ENCODE results near the gene TYMP.

Gene TYMP

GRCh38 chr22:50571264-50572175 lies 41.7 kb upstream of the TYMP start:
- no peak overlapping the region for H3K4me3 ChIP-seq (replicated peaks; ENCODE audit: low read depth, low read length)
- no peak for DNase-seq (ENCODE audit: extremely low read depth, insufficient read length)
- H3K36me3 ChIP-seq (ENCODE audit: control insufficient read depth, insufficient read depth, low read length): peaks cover 53% of the 10 kb centered on the region
- no peaks in the 10 kb centered on the region for H3K27me3 ChIP-seq (replicated peaks; ENCODE audit: control insufficient read depth, insufficient read depth, low read length)
- TF ChIP-seq CTCF (IDR thresholded peaks at IDR 0.05; ENCODE audit: insufficient read depth, low read length, poor library complexity, severe bottlenecking): no peak

- DNase-seq (ENCODE audit: extremely low read depth, insufficient read length): no peak
- H3K36me3 ChIP-seq (ENCODE audit: control insufficient read depth, insufficient read depth, low read length): peaks cover 49% of the 10 kb centered on the region
- no peak for TF ChIP-seq CTCF (IDR thresholded peaks at IDR 0.05; ENCODE audit: insufficient read depth, low read length, poor library complexity, severe bottlenecking)
- H3K27me3 ChIP-seq (replicated peaks; ENCODE audit: control insufficient read depth, insufficient read depth, low read length): no peaks in the 10 kb centered on the region
- no peak overlapping the region for H3K4me3 ChIP-seq (replicated peaks; ENCODE audit: low read depth, low read length)
These were observed 41.0 kb upstream of the TYMP start for GRCh38 chr22:50570861-50571260.

GRCh38 chr22:50569896-50570535 lies 40.2 kb upstream of the TYMP start:
- no peaks in the 10 kb centered on the region for H3K27me3 ChIP-seq (replicated peaks; ENCODE audit: control insufficient read depth, insufficient read depth, low read length)
- H3K36me3 ChIP-seq (ENCODE audit: control insufficient read depth, insufficient read depth, low read length): peaks cover 45% of the 10 kb centered on the region
- DNase-seq (ENCODE audit: extremely low read depth, insufficient read length): no peak
- H3K4me3 ChIP-seq (replicated peaks; ENCODE audit: low read depth, low read length): no peak overlapping the region
- no peak for TF ChIP-seq CTCF (IDR thresholded peaks at IDR 0.05; ENCODE audit: insufficient read depth, low read length, poor library complexity, severe bottlenecking)

GRCh38 chr22:50569041-50569459 lies 39.2 kb upstream of the TYMP start:
- H3K36me3 ChIP-seq (ENCODE audit: control insufficient read depth, insufficient read depth, low read length): peaks cover 38% of the 10 kb centered on the region
- no peak for TF ChIP-seq CTCF (IDR thresholded peaks at IDR 0.05; ENCODE audit: insufficient read depth, low read length, poor library complexity, severe bottlenecking)
- DNase-seq (ENCODE audit: extremely low read depth, insufficient read length): no peak
- no peak overlapping the region for H3K4me3 ChIP-seq (replicated peaks; ENCODE audit: low read depth, low read length)
- no peaks in the 10 kb centered on the region for H3K27me3 ChIP-seq (replicated peaks; ENCODE audit: control insufficient read depth, insufficient read depth, low read length)

GRCh38 chr22:50568626-50569025 lies 38.8 kb upstream of the TYMP start:
- no peak overlapping the region for H3K4me3 ChIP-seq (replicated peaks; ENCODE audit: low read depth, low read length)
- DNase-seq (ENCODE audit: extremely low read depth, insufficient read length): no peak
- TF ChIP-seq CTCF (IDR thresholded peaks at IDR 0.05; ENCODE audit: insufficient read depth, low read length, poor library complexity, severe bottlenecking): no peak
- peaks cover 37% of the 10 kb centered on the region for H3K36me3 ChIP-seq (ENCODE audit: control insufficient read depth, insufficient read depth, low read length)
- no peaks in the 10 kb centered on the region for H3K27me3 ChIP-seq (replicated peaks; ENCODE audit: control insufficient read depth, insufficient read depth, low read length)

Measured in GM06990 (cell line).